ENCODE results near the gene CNTNAP2. TPM values are rescaled to one million over a fixed set of nuclear protein-coding genes. Genes with fewer than 3 reads are reported as not detected.
"Not testable (repeated sequence)": the region's sequence is repeated elsewhere in the genome, so short reads cannot be mapped to it uniquely, and the experiment has no call there.

CNTNAP2 gene
- total RNA-seq, 2 experiments from 2014 or later, result not detected

GRCh38 chr7:146185844-146186243 lies 69.2 kb downstream of the CNTNAP2 start:
- Histone ChIP-seq H3K4me1 (ENCODE audit: insufficient read depth, low read length) (no peaks in the 10 kb centered on the region), H3K4me3 (ENCODE audit: low read length) (no peak overlapping the region), H3K9me3 (ENCODE audit: control insufficient read depth in 1 of 2, insufficient read depth in 1 of 2, low read length in 2 of 2) (peaks cover 0 to 5% of the 10 kb centered on the region in 2 experiments), H3K27me3 (ENCODE audit: control insufficient read depth in 1 of 2, insufficient read depth in 2 of 2, low read length in 2 of 2) (no peaks in the 10 kb centered on the region), H3K36me3 (ENCODE audit: insufficient read depth, low read length) (no peaks in the 10 kb centered on the region), H3K27ac (ENCODE audit: low read depth in 1 of 2, low read length in 2 of 2) (no peak overlapping the region)
- ChIA-PET CTCF (no interaction called here), POLR2A (no interaction called here)
- H3K4me1 Mint-ChIP-seq (ENCODE audit: low read depth), result no peaks in the 10 kb centered on the region
- intact Hi-C loops (cut with DNase I, micrococcal nuclease), result no loop called here
- peaks cover 8% of the 10 kb centered on the region for H3K9me3 Mint-ChIP-seq
- H3K4me3 Mint-ChIP-seq, result no peak overlapping the region
- H3K27ac Mint-ChIP-seq, result no peak overlapping the region
- no peaks in the 10 kb centered on the region for H3K27me3 Mint-ChIP-seq
- H3K36me3 Mint-ChIP-seq (ENCODE audit: low read depth), result no peaks in the 10 kb centered on the region
- no peak for DNase-seq
- no peak for ATAC-seq (ENCODE audit: poor library complexity)
- no peak for TF ChIP-seq CTCF (IDR thresholded peaks at IDR 0.05)

DNA sequence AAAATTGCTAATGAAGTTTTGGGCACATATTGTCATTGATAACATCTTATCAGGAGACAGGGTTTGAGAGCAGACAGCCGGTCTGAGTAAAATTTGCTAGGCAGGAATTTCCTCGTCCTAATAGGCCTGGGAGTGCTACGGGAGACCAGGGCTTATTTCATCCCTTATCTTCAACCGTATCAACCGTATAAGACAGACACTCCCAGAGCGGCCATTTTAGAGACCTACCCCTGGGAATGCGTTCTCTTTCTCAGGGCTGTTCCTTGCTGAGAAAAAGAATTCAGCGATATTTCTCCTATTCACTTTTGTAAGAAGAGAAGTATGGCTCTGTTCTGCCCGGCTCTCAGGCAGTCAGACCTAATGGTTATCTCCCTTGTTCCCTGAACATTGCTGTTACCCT lies 74.8 kb downstream of the CNTNAP2 start:
- H3K4me1 ChIP-seq (ENCODE audit: insufficient read depth, low read length); ATAC-seq (ENCODE audit: poor library complexity); H3K36me3 Mint-ChIP-seq (ENCODE audit: low read depth); H3K27me3 Mint-ChIP-seq; H3K4me1 Mint-ChIP-seq (ENCODE audit: low read depth); H3K36me3 ChIP-seq (ENCODE audit: insufficient read depth, low read length); CTCF ChIA-PET; DNase-seq; H3K27ac ChIP-seq (ENCODE audit: low read depth in 1 of 2, low read length in 2 of 2); H3K4me3 Mint-ChIP-seq; H3K27me3 ChIP-seq (ENCODE audit: control insufficient read depth in 1 of 2, insufficient read depth in 2 of 2, low read length in 2 of 2); POLR2A ChIA-PET; H3K4me3 ChIP-seq (ENCODE audit: low read length); intact Hi-C loops (cut with DNase I, micrococcal nuclease); H3K27ac Mint-ChIP-seq; H3K9me3 ChIP-seq (ENCODE audit: control insufficient read depth in 1 of 2, insufficient read depth in 1 of 2, low read length in 2 of 2): not testable (repeated sequence)
- H3K9me3 Mint-ChIP-seq, result peaks cover 19% of the 10 kb centered on the region

DNA sequence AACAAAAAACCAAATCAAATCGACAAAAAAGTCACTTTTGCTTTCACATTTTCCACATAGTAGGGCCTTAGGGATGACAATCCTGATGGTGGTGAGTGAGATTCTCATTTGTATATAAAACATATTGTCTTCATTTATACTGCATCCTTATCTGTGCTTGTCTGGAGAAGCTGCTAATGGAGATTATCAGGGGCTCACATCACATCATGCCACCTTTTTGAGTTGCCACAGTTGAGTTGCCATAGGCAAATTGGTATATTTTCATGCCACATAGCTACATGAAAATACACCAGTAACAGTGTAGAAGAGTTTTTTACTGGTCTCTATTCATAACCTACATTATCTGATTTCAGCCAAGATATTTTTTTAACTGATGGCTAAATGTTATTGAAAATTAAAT lies 85.3 kb downstream of the CNTNAP2 start:
- intact Hi-C loops (cut with DNase I, micrococcal nuclease), result no loop called here
- Histone ChIP-seq H3K27ac (ENCODE audit: low read depth in 1 of 2, low read length in 2 of 2) (no peak overlapping the region), H3K36me3 (ENCODE audit: insufficient read depth, low read length) (no peaks in the 10 kb centered on the region), H3K4me1 (ENCODE audit: insufficient read depth, low read length) (no peaks in the 10 kb centered on the region), H3K4me3 (ENCODE audit: low read length) (no peak overlapping the region), H3K27me3 (ENCODE audit: control insufficient read depth in 1 of 2, insufficient read depth in 2 of 2, low read length in 2 of 2) (no peaks in the 10 kb centered on the region), H3K9me3 (ENCODE audit: control insufficient read depth in 1 of 2, insufficient read depth in 1 of 2, low read length in 2 of 2) (peaks cover 0 to 5% of the 10 kb centered on the region in 2 experiments)
- Mint-ChIP-seq H3K36me3 (ENCODE audit: low read depth) (no peaks in the 10 kb centered on the region), H3K27me3 (no peaks in the 10 kb centered on the region), H3K9me3 (peaks cover 2% of the 10 kb centered on the region), H3K4me3 (no peak overlapping the region), H3K27ac (no peak overlapping the region), H3K4me1 (ENCODE audit: low read depth) (no peaks in the 10 kb centered on the region)
- POLR2A ChIA-PET, result no interaction called here
- ATAC-seq (ENCODE audit: poor library complexity) (no peak), DNase-seq (no peak)
- CTCF ChIA-PET, result no interaction called here
- TF ChIP-seq CTCF (IDR thresholded peaks at IDR 0.05), result no peak

- H3K27me3 Mint-ChIP-seq, result no peaks in the 10 kb centered on the region
- no peaks in the 10 kb centered on the region for H3K27me3 ChIP-seq (ENCODE audit: control insufficient read depth in 1 of 2, insufficient read depth in 2 of 2, low read length in 2 of 2)
- H3K4me3 ChIP-seq (ENCODE audit: low read length), result no peak overlapping the region
- TF ChIP-seq CTCF (IDR thresholded peaks at IDR 0.05), result no peak
- no peaks in the 10 kb centered on the region for H3K4me1 ChIP-seq (ENCODE audit: insufficient read depth, low read length)
- DNase-seq (no peak), ATAC-seq (ENCODE audit: poor library complexity) (no peak)
- no peaks in the 10 kb centered on the region for H3K36me3 ChIP-seq (ENCODE audit: insufficient read depth, low read length)
- H3K4me1 Mint-ChIP-seq (ENCODE audit: low read depth), result no peaks in the 10 kb centered on the region
- H3K4me3 Mint-ChIP-seq, result no peak overlapping the region
- H3K27ac ChIP-seq (ENCODE audit: low read depth in 1 of 2, low read length in 2 of 2), result no peak overlapping the region
- H3K9me3 Mint-ChIP-seq, result peaks cover 2% of the 10 kb centered on the region
- POLR2A ChIA-PET, result no interaction called here
- CTCF ChIA-PET, result no interaction called here
- no peaks in the 10 kb centered on the region for H3K9me3 ChIP-seq (ENCODE audit: control insufficient read depth in 1 of 2, insufficient read depth in 1 of 2, low read length in 2 of 2)
- H3K36me3 Mint-ChIP-seq (ENCODE audit: low read depth), result no peaks in the 10 kb centered on the region
- intact Hi-C loops (cut with DNase I, micrococcal nuclease), result no loop called here
- no peak overlapping the region for H3K27ac Mint-ChIP-seq
Measured at GRCh38 chr7:146206270-146206669, 89.7 kb downstream of the CNTNAP2 start.

All from CD4-positive, alpha-beta T cell (primary cell).